ENCODE results near the gene FHAD1.

GRCh38 chr1:15401391-15402055, 154.5 kb downstream of the FHAD1 start:
- TF ChIP-seq REST (IDR thresholded peaks at IDR 0.05): no peak
- no peak for TF ChIP-seq CTCF (IDR thresholded peaks at IDR 0.05; ENCODE audit: low read depth, low read length, missing input control)
- no peak for TF ChIP-seq TAF1 (conservative IDR thresholded peaks at IDR 0.05)
- TF ChIP-seq YY1 (IDR thresholded peaks at IDR 0.05): no peak
- TF ChIP-seq ZBTB33 (IDR thresholded peaks at IDR 0.05): no peak
- no peak for TF ChIP-seq ATF3 (IDR thresholded peaks at IDR 0.05)
- no peak for TF ChIP-seq JUND (IDR thresholded peaks at IDR 0.05)
- TF ChIP-seq RXRA (IDR thresholded peaks at IDR 0.05): no peak
- no peak for TF ChIP-seq GABPA (IDR thresholded peaks at IDR 0.05 in 1 of 2, conservative IDR thresholded peaks at IDR 0.05 in 1 of 2)
- TF ChIP-seq HNF4G (IDR thresholded peaks at IDR 0.05): no peak
- no peak for TF ChIP-seq MAX (IDR thresholded peaks at IDR 0.05)
- TF ChIP-seq SP1 (IDR thresholded peaks at IDR 0.05): no peak
- TF ChIP-seq RAD21 (IDR thresholded peaks at IDR 0.05): no peak
- no peak for TF ChIP-seq FOXA2 (IDR thresholded peaks at IDR 0.05)

All from liver (tissue), 3 donors.